Skeletal muscle cell (primary cell): ENCODE results near the gene GPC6.

ENCODE experiments used
- DNase-seq: peaks from one replicate; pipeline ENCODE4 v3.0.0-alpha.2; 2010; ENCODE audit warnings: low read depth
- H3K4me3 ChIP-seq: 2 replicates; pipeline ENCODE4 v1.5.1; 2011; ENCODE audit warnings: low read depth, mild to moderate bottlenecking, control low read depth, low read length, moderate library complexity

GPC6 gene

GRCh38 chr13:94319501-94319900, 1092.9 kb downstream of the GPC6 start:
- H3K4me3 ChIP-seq: no peak overlapping the region
- DNase-seq: no peak

GRCh38 chr13:94322925-94323763, 1096.5 kb downstream of the GPC6 start:
- no peak for DNase-seq
- H3K4me3 ChIP-seq: no peak overlapping the region

GRCh38 chr13:94323764-94324758, 1097.5 kb downstream of the GPC6 start:
- DNase-seq: no peak
- H3K4me3 ChIP-seq: no peak overlapping the region

GRCh38 chr13:94324767-94325540, 1098.3 kb downstream of the GPC6 start:
- no peak for DNase-seq
- H3K4me3 ChIP-seq: no peak overlapping the region

- DNase-seq: no peak
These were observed 1099.0 kb downstream of the GPC6 start for GRCh38 chr13:94325650-94326049.

GRCh38 chr13:94327318-94327717, 1100.7 kb downstream of the GPC6 start:
- no peak for DNase-seq

More at GRCh38 chr13:94325650-94326049, 1099.0 kb downstream of the GPC6 start:
- H3K4me3 ChIP-seq: no peak overlapping the region

GRCh38 chr13:94328381-94329041, 1101.9 kb downstream of the GPC6 start:
- H3K4me3 ChIP-seq: no peak overlapping the region
- DNase-seq: no peak

More at GRCh38 chr13:94327318-94327717, 1100.7 kb downstream of the GPC6 start:
- H3K4me3 ChIP-seq: no peak overlapping the region

GRCh38 chr13:94329277-94329676, 1102.7 kb downstream of the GPC6 start:
- H3K4me3 ChIP-seq: no peak overlapping the region
- peak; percentile 89 for DNase-seq

- no peak overlapping the region for H3K4me3 ChIP-seq
- DNase-seq: peak; percentile 96
These were observed 1103.3 kb downstream of the GPC6 start for GRCh38 chr13:94329754-94330551.

GRCh38 chr13:94330552-94331071, 1104.0 kb downstream of the GPC6 start:
- no peak for DNase-seq
- H3K4me3 ChIP-seq: no peak overlapping the region

- DNase-seq: no peak
- no peak overlapping the region for H3K4me3 ChIP-seq
These were observed 1104.7 kb downstream of the GPC6 start for GRCh38 chr13:94331281-94331680.

- DNase-seq: no peak
- no peak overlapping the region for H3K4me3 ChIP-seq
These were observed 1105.9 kb downstream of the GPC6 start for GRCh38 chr13:94332359-94333096.

GRCh38 chr13:94333131-94333820, 1106.7 kb downstream of the GPC6 start:
- H3K4me3 ChIP-seq: no peak overlapping the region
- no peak for DNase-seq

- DNase-seq: no peak
- H3K4me3 ChIP-seq: no peak overlapping the region
These were observed 1109.3 kb downstream of the GPC6 start for GRCh38 chr13:94335761-94336526.

GRCh38 chr13:94339116-94339687, 1112.6 kb downstream of the GPC6 start:
- no peak for DNase-seq
- no peak overlapping the region for H3K4me3 ChIP-seq
